Stimulated activated naive CD8-positive, alpha-beta T cell treated with anti-CD3 and anti-CD28 coated beads, Interleukin-15, Interleukin-2, amounts not matched to agents 100 ng/mL and 50 ng/mL, for 24 hours (primary cell): ENCODE results near the gene NMT2.
"Not testable (repeated sequence)": the region's sequence is repeated elsewhere in the genome, so short reads cannot be mapped to it uniquely, and the experiment has no call there.

ENCODE experiments used
- H3K27ac Mint-ChIP-seq: one replicate; pipeline ENCODE4 v1.8.0; 2021; ENCODE audit warnings: mild to moderate bottlenecking, mixed read lengths
- H3K27me3 Mint-ChIP-seq: one replicate; pipeline ENCODE4 v1.8.0; 2021; ENCODE audit warnings: mixed read lengths
- H3K36me3 Mint-ChIP-seq: one replicate; pipeline ENCODE4 v1.8.0; 2021; ENCODE audit warnings: low read depth, mixed read lengths
- H3K4me1 Mint-ChIP-seq: one replicate; pipeline ENCODE4 v1.8.0; 2021; ENCODE audit warnings: low read depth, mixed read lengths
- H3K4me3 Mint-ChIP-seq: one replicate; pipeline ENCODE4 v1.8.0; 2021; ENCODE audit warnings: mild to moderate bottlenecking, mixed read lengths
- H3K9me3 Mint-ChIP-seq: one replicate; pipeline ENCODE4 v1.8.0; 2021; ENCODE audit warnings: mixed read lengths

NMT2 gene

GRCh38 chr10:15168291-15168785 is at the start of gene NMT2:
Gene NMT2 (minus strand): TSS chr10:15168693. CDS start chr10:15168612, 81 bp downstream.
- Mint-ChIP-seq H3K9me3 (no peaks in the 10 kb centered on the region), H3K4me1 (peaks cover 54% of the 10 kb centered on the region), H3K4me3 (peak within 1 kb of the TSS; percentile 94), H3K27ac (peak within 1 kb of the TSS; percentile 96), H3K27me3 (no peaks in the 10 kb centered on the region), H3K36me3 (peaks cover 3% of the 10 kb centered on the region)

GRCh38 chr10:15216700-15217099 is 48.2 kb upstream of the NMT2 start:
- Mint-ChIP-seq H3K27ac (no peak overlapping the region), H3K4me1 (peaks cover 5% of the 10 kb centered on the region), H3K4me3 (no peak overlapping the region), H3K27me3 (no peaks in the 10 kb centered on the region), H3K36me3 (no peaks in the 10 kb centered on the region), H3K9me3 (no peaks in the 10 kb centered on the region)

GRCh38 chr10:15214237-15214636 is 45.7 kb upstream of the NMT2 start:
- Mint-ChIP-seq H3K9me3 (no peaks in the 10 kb centered on the region), H3K4me3 (no peak overlapping the region), H3K27me3 (no peaks in the 10 kb centered on the region), H3K4me1 (peaks cover 23% of the 10 kb centered on the region), H3K36me3 (no peaks in the 10 kb centered on the region), H3K27ac (no peak overlapping the region)

- Mint-ChIP-seq H3K4me3 (no peak overlapping the region), H3K27me3 (no peaks in the 10 kb centered on the region), H3K4me1 (peaks cover 30% of the 10 kb centered on the region), H3K27ac (no peak overlapping the region), H3K9me3 (no peaks in the 10 kb centered on the region), H3K36me3 (no peaks in the 10 kb centered on the region)
These were observed 45.0 kb upstream of the NMT2 start for GRCh38 chr10:15213461-15213861.

GRCh38 chr10:15211464-15211979 is 43.0 kb upstream of the NMT2 start:
- H3K9me3 Mint-ChIP-seq, result no peaks in the 10 kb centered on the region
- no peak overlapping the region for H3K27ac Mint-ChIP-seq
- H3K4me1 Mint-ChIP-seq, result peaks cover 45% of the 10 kb centered on the region
- H3K4me3 Mint-ChIP-seq, result no peak overlapping the region
- no peaks in the 10 kb centered on the region for H3K36me3 Mint-ChIP-seq
- H3K27me3 Mint-ChIP-seq, result no peaks in the 10 kb centered on the region

GRCh38 chr10:15210521-15210920 is 42.0 kb upstream of the NMT2 start:
- no peak overlapping the region for H3K27ac Mint-ChIP-seq
- H3K4me3 Mint-ChIP-seq, result no peak overlapping the region

GRCh38 chr10:15209827-15210509 is 41.5 kb upstream of the NMT2 start:
- Mint-ChIP-seq H3K36me3 (no peaks in the 10 kb centered on the region), H3K27me3 (no peaks in the 10 kb centered on the region), H3K4me3 (no peak overlapping the region), H3K27ac (no peak overlapping the region), H3K9me3 (no peaks in the 10 kb centered on the region), H3K4me1 (peaks cover 47% of the 10 kb centered on the region)

More at GRCh38 chr10:15210521-15210920, 42.0 kb upstream of the NMT2 start:
- H3K4me1 Mint-ChIP-seq, result peaks cover 47% of the 10 kb centered on the region
- H3K36me3 Mint-ChIP-seq, result no peaks in the 10 kb centered on the region
- no peaks in the 10 kb centered on the region for H3K9me3 Mint-ChIP-seq
- H3K27me3 Mint-ChIP-seq, result no peaks in the 10 kb centered on the region

- no peaks in the 10 kb centered on the region for H3K9me3 Mint-ChIP-seq
- no peaks in the 10 kb centered on the region for H3K27me3 Mint-ChIP-seq
- peak overlapping the region; percentile 81 for H3K27ac Mint-ChIP-seq
- H3K36me3 Mint-ChIP-seq, result no peaks in the 10 kb centered on the region
- H3K4me1 Mint-ChIP-seq, result peaks cover 50% of the 10 kb centered on the region
- H3K4me3 Mint-ChIP-seq, result peak overlapping the region; percentile 80
These were observed 39.7 kb upstream of the NMT2 start for GRCh38 chr10:15208221-15208620.

- H3K36me3 Mint-ChIP-seq, H3K9me3 Mint-ChIP-seq, H3K27ac Mint-ChIP-seq, H3K4me3 Mint-ChIP-seq, H3K27me3 Mint-ChIP-seq: not testable (repeated sequence)
- H3K4me1 Mint-ChIP-seq, result peaks cover 58% of the 10 kb centered on the region
These were observed 38.9 kb upstream of the NMT2 start for GRCh38 chr10:15207410-15207809.

- Mint-ChIP-seq H3K4me1 (peaks cover 46% of the 10 kb centered on the region), H3K9me3 (no peaks in the 10 kb centered on the region), H3K27ac (no peak overlapping the region)
These were observed 34.1 kb upstream of the NMT2 start for GRCh38 chr10:15202639-15203038.

GRCh38 chr10:15202301-15202621 is 33.8 kb upstream of the NMT2 start:
- H3K27me3 Mint-ChIP-seq, H3K9me3 Mint-ChIP-seq, H3K27ac Mint-ChIP-seq, H3K4me3 Mint-ChIP-seq, H3K36me3 Mint-ChIP-seq: not testable (repeated sequence)
- H3K4me1 Mint-ChIP-seq, result peaks cover 46% of the 10 kb centered on the region

More at GRCh38 chr10:15202639-15203038, 34.1 kb upstream of the NMT2 start:
- H3K4me3 Mint-ChIP-seq, result no peak overlapping the region
- H3K27me3 Mint-ChIP-seq, result no peaks in the 10 kb centered on the region
- H3K36me3 Mint-ChIP-seq, result no peaks in the 10 kb centered on the region

- Mint-ChIP-seq H3K4me1 (peaks cover 50% of the 10 kb centered on the region), H3K27me3 (no peaks in the 10 kb centered on the region), H3K4me3 (no peak overlapping the region), H3K36me3 (no peaks in the 10 kb centered on the region), H3K27ac (no peak overlapping the region), H3K9me3 (no peaks in the 10 kb centered on the region)
These were observed 33.3 kb upstream of the NMT2 start for GRCh38 chr10:15201589-15202300.

GRCh38 chr10:15200626-15201025 is 32.1 kb upstream of the NMT2 start:
- Mint-ChIP-seq H3K27ac (no peak overlapping the region), H3K9me3 (no peaks in the 10 kb centered on the region), H3K27me3 (no peaks in the 10 kb centered on the region), H3K4me3 (no peak overlapping the region), H3K36me3 (no peaks in the 10 kb centered on the region), H3K4me1 (peaks cover 56% of the 10 kb centered on the region)

- no peak overlapping the region for H3K4me3 Mint-ChIP-seq
- no peak overlapping the region for H3K27ac Mint-ChIP-seq
- no peaks in the 10 kb centered on the region for H3K9me3 Mint-ChIP-seq
- H3K4me1 Mint-ChIP-seq, result peaks cover 54% of the 10 kb centered on the region
- H3K36me3 Mint-ChIP-seq, result no peaks in the 10 kb centered on the region
- no peaks in the 10 kb centered on the region for H3K27me3 Mint-ChIP-seq
These were observed 29.4 kb upstream of the NMT2 start for GRCh38 chr10:15197911-15198310.

- H3K27me3 Mint-ChIP-seq, result no peaks in the 10 kb centered on the region
- peaks cover 48% of the 10 kb centered on the region for H3K4me1 Mint-ChIP-seq
- H3K27ac Mint-ChIP-seq, result peak overlapping the region; percentile 53
- no peak overlapping the region for H3K4me3 Mint-ChIP-seq
- no peaks in the 10 kb centered on the region for H3K36me3 Mint-ChIP-seq
- no peaks in the 10 kb centered on the region for H3K9me3 Mint-ChIP-seq
These were observed 28.8 kb upstream of the NMT2 start for GRCh38 chr10:15197276-15197675.
